Testis (tissue), 2 donors: ENCODE data around the gene CCBE1.

Experiments used
- CTCF ChIP-seq, 3 experiments: fragments of 450-650 bp in 2 of 3; fragments of 200-600 bp in 1 of 3; sonication (generic) in 1 of 3; IDR thresholded peaks; one replicate each; pipeline ENCODE4 v1.5.1; 2016 to 2019; ENCODE audit warnings: antibody characterized with exemption in 3 of 3, mild to moderate bottlenecking in 2 of 3, moderate library complexity in 1 of 3
- POLR2A ChIP-seq: fragments of 450-650 bp; IDR thresholded peaks from one replicate; pipeline ENCODE4 v1.6.1; 2017; ENCODE audit warnings: antibody characterized with exemption, mild to moderate bottlenecking, moderate library complexity

- TF ChIP-seq CTCF (IDR thresholded peaks at IDR 0.05), result no peak
- no peak for TF ChIP-seq POLR2A
Observed at GRCh38 chr18:59659508-59660170, 37.6 kb downstream of the CCBE1 start.
